Transverse colon (tissue), 4 donors: ENCODE results near the gene HELZ2. TPM values are rescaled to one million over a fixed set of nuclear protein-coding genes. Genes with fewer than 3 reads are reported as not detected.

Experiments used
- DNase-seq: peaks from one replicate; pipeline ENCODE4 v3.0.0-alpha.2; 2019
- H3K27ac ChIP-seq, 4 donors: fragments of 200-600 bp; sonication (generic); 2 replicates each; pipeline ENCODE4 v1.5.1; 2016 to 2018; ENCODE audit warnings: inconsistent platforms in 4 of 4
- H3K27me3 ChIP-seq: fragments of 200-600 bp; sonication (generic); 2 replicates; pipeline ENCODE4 v1.5.1; 2017; ENCODE audit warnings: inconsistent platforms
- H3K36me3 ChIP-seq, 4 donors: fragments of 200-600 bp; sonication (generic); 2 replicates each; pipeline ENCODE4 v1.5.1; 2017 to 2019; ENCODE audit warnings: inconsistent platforms in 4 of 4
- H3K4me1 ChIP-seq, 4 donors: fragments of 200-600 bp; sonication (generic); 2 replicates each; pipeline ENCODE4 v1.5.1; 2017 to 2020; ENCODE audit warnings: inconsistent platforms in 4 of 4
- H3K4me3 ChIP-seq, 4 donors: fragments of 200-600 bp; sonication (generic); 1 replicate in 1 of 4; 2 replicates in 3 of 4; pipeline versions ENCODE4 v1.5.1 to v1.6.1; 2017 to 2019; ENCODE audit warnings: inconsistent platforms in 4 of 4
- H3K9me3 ChIP-seq, 2 donors: fragments of 200-600 bp; sonication (generic); 2 replicates each; pipeline ENCODE4 v1.5.1; 2017 to 2019; ENCODE audit warnings: inconsistent platforms in 2 of 2
- EP300 ChIP-seq: sonication (generic); formaldehyde crosslinking; IDR thresholded peaks from one replicate; pipeline ENCODE4 v1.6.1; 2017; ENCODE audit warnings: antibody characterized with exemption, low read depth
- POLR2A ChIP-seq: fragments of 450-650 bp; IDR thresholded peaks from one replicate; pipeline ENCODE4 v1.6.1; 2016; ENCODE audit warnings: antibody characterized with exemption, mild to moderate bottlenecking, moderate library complexity
- POLR2AphosphoS5 ChIP-seq, 3 donors: sonication (generic); formaldehyde crosslinking; IDR thresholded peaks; one replicate each; pipeline ENCODE4 v1.6.1; 2016; ENCODE audit warnings: antibody characterized with exemption in 3 of 3
- WGBS, 2 donors: methylation state at CpG; one replicate each; pipeline ENCODE4 v1.1.5; 2018; ENCODE audit warnings: low coverage in 1 of 2; 5-methylcytosine and 5-hydroxymethylcytosine counted together
- in situ Hi-C, 4 donors: fragments of 200-750 bp; cut with MboI; loops; one replicate each; pipeline versions ENCODE4 v1.15.0 to v1.15.1; 2017; ENCODE audit warnings: low sequenced_read_pairs in 3 of 4, low pct_ligation_motif_present in 1 of 4, low pct_unique_long_range_greater_than_20kb in 1 of 4
- intact Hi-C: fragments of 100-400 bp; cut with DNase I; formaldehyde crosslinking; loops from one replicate; pipeline ENCODE4 v1.15.1; 2023; ENCODE audit warnings: low total_unique reads
- total RNA-seq, 4 donors: library from RNA; depleted of rRNA; stranded (reverse); fragments of >200 nt; gene quantifications; one replicate each; pipeline ENCODE4 v1.1.0, GENCODE V29; 2016
- TF ChIP-seq, protein P1 (sequence below), 5 experiments: fragments of 200-600 bp in 3 of 5; fragments of 450-650 bp in 2 of 5; sonication (generic) in 3 of 5; IDR thresholded peaks; 1 replicate in 2 of 5; 2 replicates in 3 of 5; pipeline ENCODE4 v1.5.1; 2016 to 2017; ENCODE audit warnings: antibody characterized with exemption in 5 of 5, inconsistent platforms in 3 of 5, mild to moderate bottlenecking in 2 of 5, moderate library complexity in 1 of 5

HELZ2 gene
- total RNA-seq, 4 donors from 2014 or later: 32.9 to 49.4 (median 38.8) TPM

DNA sequence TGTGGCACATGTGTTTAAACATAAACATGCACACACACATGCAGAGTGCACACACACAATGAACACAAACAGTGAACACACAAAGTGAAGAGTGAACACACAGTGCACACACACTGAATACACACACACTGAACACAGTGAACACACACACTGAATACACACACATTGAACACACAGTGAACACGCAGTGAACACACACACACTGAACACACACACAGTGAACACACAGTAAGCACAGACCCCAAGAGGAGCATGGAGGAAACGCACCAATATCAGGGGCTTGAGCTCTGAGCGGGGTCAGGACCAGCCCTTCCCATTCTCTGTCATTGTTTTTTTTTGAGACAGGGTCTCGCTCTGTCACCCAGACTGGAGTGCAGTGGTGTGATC, 17.1 kb upstream of the HELZ2 start:
- H3K4me1 ChIP-seq: no peaks in the 10 kb centered on the region
- in situ Hi-C loops (no loop called here), intact Hi-C loops (no loop called here)
- no peak overlapping the region for H3K4me3 ChIP-seq
- TF ChIP-seq, protein P1, sequence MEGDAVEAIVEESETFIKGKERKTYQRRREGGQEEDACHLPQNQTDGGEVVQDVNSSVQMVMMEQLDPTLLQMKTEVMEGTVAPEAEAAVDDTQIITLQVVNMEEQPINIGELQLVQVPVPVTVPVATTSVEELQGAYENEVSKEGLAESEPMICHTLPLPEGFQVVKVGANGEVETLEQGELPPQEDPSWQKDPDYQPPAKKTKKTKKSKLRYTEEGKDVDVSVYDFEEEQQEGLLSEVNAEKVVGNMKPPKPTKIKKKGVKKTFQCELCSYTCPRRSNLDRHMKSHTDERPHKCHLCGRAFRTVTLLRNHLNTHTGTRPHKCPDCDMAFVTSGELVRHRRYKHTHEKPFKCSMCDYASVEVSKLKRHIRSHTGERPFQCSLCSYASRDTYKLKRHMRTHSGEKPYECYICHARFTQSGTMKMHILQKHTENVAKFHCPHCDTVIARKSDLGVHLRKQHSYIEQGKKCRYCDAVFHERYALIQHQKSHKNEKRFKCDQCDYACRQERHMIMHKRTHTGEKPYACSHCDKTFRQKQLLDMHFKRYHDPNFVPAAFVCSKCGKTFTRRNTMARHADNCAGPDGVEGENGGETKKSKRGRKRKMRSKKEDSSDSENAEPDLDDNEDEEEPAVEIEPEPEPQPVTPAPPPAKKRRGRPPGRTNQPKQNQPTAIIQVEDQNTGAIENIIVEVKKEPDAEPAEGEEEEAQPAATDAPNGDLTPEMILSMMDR (IDR thresholded peaks at IDR 0.05): no peak
- TF ChIP-seq POLR2A: no peak
- no peak for TF ChIP-seq EP300
- no peak for TF ChIP-seq POLR2AphosphoS5 (IDR thresholded peaks at IDR 0.05)
- 96 to 100% methylated on average over 1 to 4 of the region's 4 CpGs for WGBS, 2 donors
- H3K36me3 ChIP-seq: peaks cover 0 to 18% (median 4%) of the 10 kb centered on the region in 4 donors
- no peaks in the 10 kb centered on the region for H3K27me3 ChIP-seq
- no peak overlapping the region for H3K27ac ChIP-seq
- no peak for DNase-seq
- no peaks in the 10 kb centered on the region for H3K9me3 ChIP-seq

DNA sequence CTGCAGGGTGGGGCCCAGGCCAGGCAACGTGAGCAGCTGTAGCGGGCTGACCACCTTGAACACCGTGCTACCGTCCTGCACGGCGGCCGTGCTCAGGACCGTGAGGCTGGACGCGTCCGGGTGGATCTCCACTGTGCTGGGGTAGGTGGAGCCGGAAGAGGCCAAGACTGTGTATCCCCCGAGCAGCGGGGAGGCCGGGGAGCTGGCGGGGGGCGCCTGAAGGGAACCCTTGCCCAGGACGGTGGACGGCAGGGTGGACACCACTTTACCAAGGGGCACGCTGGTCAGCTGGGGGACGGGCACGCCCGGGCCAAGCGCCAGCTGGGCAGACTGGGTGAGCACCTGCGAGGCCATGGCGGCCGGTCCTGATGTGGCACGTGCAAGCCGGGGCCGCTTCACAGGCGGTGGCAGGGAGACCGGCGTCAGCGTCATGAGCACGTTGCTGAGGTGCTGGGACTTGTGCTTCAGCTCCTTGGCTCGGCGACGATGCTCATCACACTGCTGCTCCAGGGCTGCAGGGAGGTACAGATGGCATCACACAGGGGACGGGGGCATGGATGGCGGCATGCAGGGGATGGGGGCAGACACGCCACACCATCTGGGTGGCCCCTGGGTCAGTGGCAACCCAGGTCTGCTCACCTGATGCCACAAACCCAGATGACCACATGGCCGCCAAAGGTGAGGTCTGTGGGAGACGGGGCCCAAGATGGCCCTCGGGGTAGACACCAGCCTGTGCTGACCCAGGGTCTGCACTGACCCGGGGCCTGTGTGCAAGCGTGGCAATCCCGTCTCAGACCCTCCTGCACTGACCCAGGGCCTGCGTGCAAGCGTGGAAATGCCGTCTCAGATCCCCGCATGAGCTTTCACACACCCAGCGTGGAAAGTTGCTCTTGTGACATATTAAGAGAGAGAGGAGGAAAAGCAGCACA, 16.4 kb upstream of the HELZ2 start:
- Histone ChIP-seq H3K36me3 (peaks cover 0 to 18% (median 4%) of the 10 kb centered on the region in 4 donors), H3K4me3 (no peak overlapping the region), H3K27ac (no peak overlapping the region), H3K4me1 (no peaks in the 10 kb centered on the region), H3K9me3 (no peaks in the 10 kb centered on the region), H3K27me3 (no peaks in the 10 kb centered on the region)
- TF ChIP-seq POLR2A (no peak), POLR2AphosphoS5 (IDR thresholded peaks at IDR 0.05) (no peak)
- in situ Hi-C loops: no loop called here
- 78 to 91% methylated on average over 8 to 40 of the region's 52 CpGs for WGBS, 2 donors
- intact Hi-C loops: no loop called here
- no peak for DNase-seq

DNA sequence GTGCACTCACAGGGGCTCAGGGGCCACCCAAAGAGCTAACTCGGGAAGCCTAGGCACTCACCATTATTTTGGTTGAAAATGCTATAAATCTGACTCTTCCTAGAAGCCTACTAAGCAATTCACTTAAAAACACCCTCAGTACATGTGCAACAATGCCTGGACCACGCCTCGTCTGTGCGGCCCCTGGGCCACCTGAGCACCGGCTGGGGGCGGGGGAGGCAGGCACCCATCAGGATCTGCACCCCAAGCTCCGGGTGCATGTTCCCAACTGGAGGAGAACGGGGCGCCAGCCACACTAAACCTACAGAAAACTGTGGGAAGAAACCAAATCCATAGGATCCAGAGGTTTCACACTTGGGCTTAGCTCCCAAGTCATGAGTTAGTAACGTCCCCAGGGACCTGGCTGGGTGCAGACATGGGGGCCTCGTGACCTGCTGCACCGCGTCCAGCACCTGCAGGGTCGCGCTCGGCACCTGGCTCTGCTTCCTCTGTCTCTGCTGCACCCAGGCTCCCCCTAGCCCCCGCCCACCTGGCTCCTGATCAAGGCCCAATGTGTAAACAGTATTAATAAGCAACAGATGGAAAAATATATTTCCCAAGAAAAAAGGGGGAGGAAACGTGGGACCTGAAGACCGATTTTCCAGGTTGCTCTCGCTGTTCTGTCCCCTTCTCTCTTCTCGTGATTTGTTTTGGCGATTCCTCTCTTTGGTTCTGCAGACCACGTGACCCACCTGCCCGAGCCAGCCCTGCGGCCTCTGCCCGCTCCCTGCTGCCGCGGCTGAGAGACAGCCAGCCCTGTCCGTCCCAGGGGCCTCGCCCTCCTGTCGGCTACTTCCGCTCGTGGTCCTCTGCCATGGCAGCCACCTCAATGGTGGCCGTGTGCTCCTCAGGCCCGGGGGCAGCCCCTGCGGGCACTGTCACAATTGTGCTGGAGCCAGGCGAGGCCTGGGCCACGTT, 15.5 kb upstream of the HELZ2 start:
- Histone ChIP-seq H3K4me3 (no peak overlapping the region), H3K4me1 (no peaks in the 10 kb centered on the region), H3K9me3 (no peaks in the 10 kb centered on the region), H3K36me3 (peaks cover 0 to 18% (median 4%) of the 10 kb centered on the region in 4 donors), H3K27me3 (no peaks in the 10 kb centered on the region), H3K27ac (no peak overlapping the region)
- TF ChIP-seq POLR2A (no peak), EP300 (no peak), POLR2AphosphoS5 (IDR thresholded peaks at IDR 0.05) (no peak)
- TF ChIP-seq, protein P1 (IDR thresholded peaks at IDR 0.05): no peak
- intact Hi-C loops (no loop called here), in situ Hi-C loops (no loop called here)
- WGBS, 2 donors: 91 to 96% methylated on average over 12 to 35 of the region's 38 CpGs
- no peak for DNase-seq

DNA sequence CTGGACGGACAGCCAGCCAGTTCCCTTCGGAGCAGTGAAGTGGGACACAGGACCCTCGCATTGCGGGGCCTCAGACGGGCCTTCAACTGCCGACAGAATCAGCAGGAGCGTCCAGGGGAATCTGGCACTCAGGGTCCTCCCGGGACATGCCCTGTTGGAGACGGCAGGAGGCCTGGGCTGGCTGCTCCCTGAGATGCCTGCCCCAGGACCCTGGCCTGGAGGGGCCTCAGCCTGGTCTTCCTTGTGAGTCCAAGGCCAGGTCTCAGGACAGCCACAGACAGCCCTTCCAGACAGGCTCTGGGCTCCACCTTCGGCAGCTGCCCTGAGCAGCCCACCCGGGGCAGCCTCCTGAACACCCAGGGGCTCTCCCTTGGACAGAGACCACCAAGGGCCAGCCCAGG, 14.6 kb upstream of the HELZ2 start:
- Histone ChIP-seq H3K4me3 (no peak overlapping the region), H3K27ac (no peak overlapping the region), H3K36me3 (peaks cover 0 to 18% (median 4%) of the 10 kb centered on the region in 4 donors), H3K4me1 (no peaks in the 10 kb centered on the region), H3K27me3 (no peaks in the 10 kb centered on the region), H3K9me3 (no peaks in the 10 kb centered on the region)
- WGBS, 2 donors: 84% methylated on average over 11 of the region's 11 CpGs; no CpG with 5 or more reads in 1 of the 2 donors
- TF ChIP-seq, protein P1 (IDR thresholded peaks at IDR 0.05): no peak
- TF ChIP-seq POLR2A (no peak), POLR2AphosphoS5 (IDR thresholded peaks at IDR 0.05) (no peak), EP300 (no peak)
- in situ Hi-C loops: no loop called here
- intact Hi-C loops: no loop called here
- no peak for DNase-seq
